Activated CD8-positive, alpha-beta memory T cell treated with anti-CD3 and anti-CD28 coated beads for 48 hours (primary cell): ENCODE measurements around the gene HEATR5B.
"Not testable (repeated sequence)": the region's sequence is repeated elsewhere in the genome, so short reads cannot be mapped to it uniquely, and the experiment has no call there.

Experiments
- DNase-seq, 3 experiments: peaks; one replicate each; pipeline ENCODE4 v3.0.0-alpha.2; 2020; ENCODE audit warnings: low read depth in 2 of 3, low spot score in 2 of 3

HEATR5B gene

DNA sequence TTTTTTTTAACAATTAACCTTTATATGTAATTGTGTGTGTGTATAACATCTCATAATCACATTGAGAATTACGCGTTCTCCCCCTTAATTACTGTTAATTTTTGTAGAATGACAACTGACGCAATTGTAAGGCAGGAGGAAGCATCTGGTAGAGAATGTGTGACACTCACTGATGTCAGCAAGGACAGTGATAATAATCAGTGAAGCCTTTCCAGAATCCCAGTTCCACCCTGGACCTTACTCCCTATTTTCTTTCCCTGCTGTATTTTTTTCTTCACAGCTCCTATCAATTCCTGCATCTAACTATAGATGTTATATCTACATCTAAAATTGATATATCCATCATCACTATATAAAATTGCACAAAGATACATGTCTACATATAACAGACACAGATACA is 101.7 kb downstream of the HEATR5B start:
- no peak for DNase-seq

DNA sequence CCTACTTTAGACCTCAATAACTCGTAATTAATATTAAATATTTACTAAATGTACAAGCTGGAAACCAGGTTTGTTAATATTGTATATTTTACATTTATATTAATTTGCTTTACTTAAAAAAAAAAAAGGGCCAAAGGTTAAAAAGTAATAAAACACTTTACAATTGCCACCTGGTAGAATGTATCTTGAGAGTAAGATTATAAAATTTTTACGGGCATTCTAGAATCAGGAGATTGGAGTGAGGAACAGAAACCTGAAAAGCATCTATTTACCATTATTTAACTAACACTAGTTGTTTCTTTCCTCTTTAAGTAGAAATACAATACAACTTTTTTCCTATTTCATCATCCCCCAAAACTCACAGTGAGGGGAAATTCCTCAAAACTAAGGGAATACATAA is 102.3 kb downstream of the HEATR5B start:
- no peak for DNase-seq

- DNase-seq: not testable (repeated sequence)
Measured at GRCh38 chr2:36979007-36979406, 105.2 kb downstream of the HEATR5B start.

- DNase-seq: no peak
Measured at GRCh38 chr2:36976065-36976464, 108.1 kb downstream of the HEATR5B start.

DNA sequence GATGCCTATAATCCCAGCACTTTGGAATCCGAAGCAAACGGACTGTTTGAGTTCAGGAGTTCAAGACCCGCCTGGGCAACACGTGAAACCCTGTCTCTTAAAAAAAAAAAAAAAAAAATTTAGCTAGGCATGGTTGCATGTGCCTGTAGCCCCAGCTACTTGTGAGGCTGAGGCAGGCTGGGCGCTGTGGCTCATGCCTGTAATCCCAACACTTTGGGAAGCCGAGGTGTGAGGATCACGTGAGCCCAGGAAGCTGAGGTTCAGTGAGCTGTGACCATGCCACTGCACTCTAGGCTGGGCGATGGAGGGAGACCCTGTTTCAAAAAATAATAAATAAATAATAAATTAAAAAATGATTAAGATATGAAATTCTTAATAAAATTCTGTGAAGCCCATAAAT is 108.9 kb downstream of the HEATR5B start:
- no peak for DNase-seq

GRCh38 chr2:36973320-36973719 is 110.9 kb downstream of the HEATR5B start:
- DNase-seq: no peak

- DNase-seq: no peak
Measured at GRCh38 chr2:36971990-36972389, 112.2 kb downstream of the HEATR5B start.

GRCh38 chr2:36967236-36967876 is 116.8 kb downstream of the HEATR5B start:
- DNase-seq: no peak

GRCh38 chr2:36966370-36967235 is 117.6 kb downstream of the HEATR5B start, which contains the start of gene STRN:
Gene STRN (minus strand): TSS chr2:36966536. CDS start chr2:36966463, 73 bp downstream.
- peak; percentile 87 to 99 (median 93) for DNase-seq

- DNase-seq: peak; percentile 4 to 17 (median 9)
Measured at GRCh38 chr2:36965751-36966369, 118.3 kb downstream of the HEATR5B start.

GRCh38 chr2:36965206-36965605 is 119.0 kb downstream of the HEATR5B start:
- no peak for DNase-seq

GRCh38 chr2:36964496-36965058 is 119.6 kb downstream of the HEATR5B start:
- DNase-seq: no peak

- DNase-seq: no peak
Measured at GRCh38 chr2:36963734-36964133, 120.4 kb downstream of the HEATR5B start.

- no peak for DNase-seq
Measured at GRCh38 chr2:36963106-36963505, 121.1 kb downstream of the HEATR5B start.

- no peak for DNase-seq
Measured at GRCh38 chr2:36960773-36961172, 123.4 kb downstream of the HEATR5B start.

DNA sequence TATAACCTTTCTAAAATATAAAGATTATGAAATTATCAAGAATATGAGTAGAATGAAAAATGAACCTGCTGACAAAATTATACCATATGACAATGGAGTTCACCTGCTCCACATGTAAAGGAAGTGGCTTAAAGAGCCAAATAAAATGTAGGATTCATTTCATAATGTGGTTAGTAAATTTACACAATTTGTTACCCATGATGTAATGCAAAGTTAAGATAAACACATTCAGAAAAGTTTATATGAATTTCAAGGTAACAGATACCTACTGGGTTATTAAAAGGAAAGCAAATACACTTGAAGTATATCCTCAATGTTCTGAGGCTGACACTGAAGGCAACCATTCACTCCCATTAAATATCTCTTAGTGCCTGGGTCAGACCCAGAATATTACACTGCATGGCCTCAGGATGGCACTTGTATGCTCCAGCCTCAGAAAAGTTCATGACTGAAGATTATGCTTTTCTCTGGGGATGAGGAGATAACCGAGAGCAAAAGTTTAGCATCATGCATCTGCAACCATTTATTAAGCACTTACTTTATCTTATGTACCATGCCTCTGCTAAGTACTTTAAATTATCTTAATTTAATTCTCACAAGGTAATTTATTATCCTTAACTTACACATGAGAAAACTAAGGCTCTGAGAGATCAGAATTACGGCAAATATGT is 124.0 kb downstream of the HEATR5B start:
- no peak for DNase-seq

GRCh38 chr2:36954977-36955607 is 129.1 kb downstream of the HEATR5B start:
- DNase-seq: no peak

GRCh38 chr2:36952748-36953197 is 131.4 kb downstream of the HEATR5B start:
- no peak for DNase-seq

DNA sequence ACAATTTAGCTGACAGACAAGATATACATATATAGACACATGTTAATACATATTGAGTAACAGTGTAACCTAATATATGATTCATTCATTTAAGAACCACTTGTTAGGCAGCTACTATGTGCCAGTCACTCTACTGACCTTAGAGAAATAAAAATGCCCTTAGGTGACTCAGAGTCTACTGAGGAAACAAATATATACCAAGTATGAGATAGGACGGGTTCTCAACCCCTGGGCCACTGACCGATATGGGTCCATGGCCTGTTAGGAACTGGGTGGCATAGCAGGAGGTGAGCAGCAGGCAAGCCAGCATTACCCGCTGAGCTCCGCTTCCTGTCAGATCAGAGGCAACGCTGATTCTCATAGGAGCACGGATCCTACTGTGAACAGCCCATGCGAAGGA is 132.6 kb downstream of the HEATR5B start:
- no peak for DNase-seq

DNA sequence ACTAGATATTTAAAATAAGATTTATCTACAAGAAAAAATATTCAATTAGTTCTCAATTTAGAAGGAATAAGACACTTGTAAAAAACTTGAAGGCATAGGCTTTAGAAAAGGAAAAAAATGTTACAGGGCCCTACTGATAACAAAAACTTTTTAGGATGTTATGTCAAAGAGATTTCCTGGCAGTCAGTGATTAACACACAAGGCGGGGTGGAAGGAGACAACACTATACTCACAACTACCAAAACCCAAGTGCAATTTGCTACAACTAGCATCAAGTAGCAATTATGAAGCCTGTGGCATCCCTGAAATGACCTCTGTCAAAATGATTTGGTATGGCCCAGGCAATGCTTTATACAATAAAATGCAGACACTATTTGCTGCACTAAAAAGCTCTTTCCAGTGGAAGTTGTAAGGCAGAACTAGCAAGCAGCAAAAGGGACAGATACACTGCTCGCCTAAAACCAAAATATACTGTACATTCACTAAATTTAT is 133.1 kb downstream of the HEATR5B start:
- DNase-seq: no peak
